Measurements from ENCODE around the gene KIF4B. TPM values are rescaled to one million over a fixed set of nuclear protein-coding genes. Genes with fewer than 3 reads are reported as not detected.

Gene KIF4B
- total RNA-seq, 1 donor from 2014 or later = 0.17 TPM

DNA sequence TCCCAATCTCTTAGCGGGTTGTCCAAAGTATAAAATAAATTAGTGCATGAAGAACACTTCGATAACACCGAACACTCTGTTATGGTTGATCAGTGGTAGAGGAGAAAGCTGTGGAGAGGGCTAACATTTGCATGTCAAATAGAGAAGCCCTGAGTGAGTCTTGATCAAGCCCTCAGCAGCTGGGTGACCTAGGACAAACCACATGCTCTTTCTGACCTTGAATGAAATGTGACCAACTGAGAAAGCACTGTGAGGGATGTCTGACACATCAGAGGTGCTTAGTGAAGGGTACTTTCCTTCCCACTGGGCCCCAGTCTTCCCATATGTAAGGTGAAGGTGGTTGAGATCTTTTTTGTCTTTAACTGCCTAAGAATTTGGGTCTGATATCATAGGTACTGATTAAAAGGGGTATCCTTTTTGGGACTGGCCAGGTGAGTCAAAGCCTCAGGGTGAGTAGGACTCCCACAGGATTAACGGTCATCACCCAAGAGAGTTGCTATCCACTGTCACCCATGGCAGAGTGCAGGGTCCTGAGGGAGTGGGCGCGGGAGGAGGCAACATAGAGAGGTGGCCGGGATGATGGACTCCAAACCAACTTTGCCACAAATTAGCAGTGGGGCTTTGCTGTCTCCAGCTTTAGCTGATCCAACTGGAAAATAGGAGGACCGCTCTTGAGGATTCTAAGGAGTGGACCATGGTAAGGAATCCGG, 53.5 kb downstream of the KIF4B start:
- TF ChIP-seq, protein P1, sequence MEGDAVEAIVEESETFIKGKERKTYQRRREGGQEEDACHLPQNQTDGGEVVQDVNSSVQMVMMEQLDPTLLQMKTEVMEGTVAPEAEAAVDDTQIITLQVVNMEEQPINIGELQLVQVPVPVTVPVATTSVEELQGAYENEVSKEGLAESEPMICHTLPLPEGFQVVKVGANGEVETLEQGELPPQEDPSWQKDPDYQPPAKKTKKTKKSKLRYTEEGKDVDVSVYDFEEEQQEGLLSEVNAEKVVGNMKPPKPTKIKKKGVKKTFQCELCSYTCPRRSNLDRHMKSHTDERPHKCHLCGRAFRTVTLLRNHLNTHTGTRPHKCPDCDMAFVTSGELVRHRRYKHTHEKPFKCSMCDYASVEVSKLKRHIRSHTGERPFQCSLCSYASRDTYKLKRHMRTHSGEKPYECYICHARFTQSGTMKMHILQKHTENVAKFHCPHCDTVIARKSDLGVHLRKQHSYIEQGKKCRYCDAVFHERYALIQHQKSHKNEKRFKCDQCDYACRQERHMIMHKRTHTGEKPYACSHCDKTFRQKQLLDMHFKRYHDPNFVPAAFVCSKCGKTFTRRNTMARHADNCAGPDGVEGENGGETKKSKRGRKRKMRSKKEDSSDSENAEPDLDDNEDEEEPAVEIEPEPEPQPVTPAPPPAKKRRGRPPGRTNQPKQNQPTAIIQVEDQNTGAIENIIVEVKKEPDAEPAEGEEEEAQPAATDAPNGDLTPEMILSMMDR (IDR thresholded peaks at IDR 0.05) = no peak

More for the DNA sequence above, 53.5 kb downstream of the KIF4B start:
- DNase-seq (no peak), ATAC-seq (no peak)
- Histone ChIP-seq H3K27ac (no peak overlapping the region), H3K27me3 (no peaks in the 10 kb centered on the region), H3K4me1 (no peaks in the 10 kb centered on the region), H3K9me3 (no peaks in the 10 kb centered on the region), H3K36me3 (no peaks in the 10 kb centered on the region), H3K4me3 (no peak overlapping the region)
- intact Hi-C loops (cut with DNase I) = no loop called here

Other genes with a start within 250 kb of the KIF4B start
- 79.0 TPM for gene FAXDC2, start 163.2 kb upstream of the KIF4B start, total RNA-seq
- gene CNOT8, start 155.1 kb upstream of the KIF4B start, total RNA-seq = 101 TPM
- 13.9 TPM for gene GEMIN5, start 75.5 kb upstream of the KIF4B start, total RNA-seq
- 31.4 TPM for gene MRPL22, start 72.7 kb upstream of the KIF4B start, total RNA-seq